Dendritic cell treated with granulocyte-macrophage colony-stimulating factor and Interleukin-4, amounts not matched to agents 40 ng/mL and 50 ng/mL, for 4 days (primary cell): Measurements from ENCODE around the gene EPS8L3.
"Not testable (repeated sequence)": the region's sequence is repeated elsewhere in the genome, so short reads cannot be mapped to it uniquely, and the experiment has no call there.

Source experiments
- H3K27ac Mint-ChIP-seq: one replicate; pipeline ENCODE4 v1.8.0; 2022; ENCODE audit warnings: mild to moderate bottlenecking, mixed read lengths
- H3K27me3 Mint-ChIP-seq: one replicate; pipeline ENCODE4 v1.8.0; 2022; ENCODE audit warnings: mild to moderate bottlenecking, mixed read lengths
- H3K36me3 Mint-ChIP-seq: one replicate; pipeline ENCODE4 v1.8.0; 2022; ENCODE audit warnings: low read depth, mixed read lengths
- H3K4me1 Mint-ChIP-seq: one replicate; pipeline ENCODE4 v1.8.0; 2022; ENCODE audit warnings: low read depth, mixed read lengths
- H3K4me3 Mint-ChIP-seq: one replicate; pipeline ENCODE4 v1.8.0; 2022; ENCODE audit warnings: mild to moderate bottlenecking, moderate library complexity, mixed read lengths
- H3K9me3 Mint-ChIP-seq: one replicate; pipeline ENCODE4 v1.8.0; 2022; ENCODE audit warnings: mixed read lengths
- intact Hi-C: fragments of 100-400 bp; cut with micrococcal nuclease; formaldehyde crosslinking; loops from one replicate; pipeline ENCODE4 v1.15.0; 2022

The EPS8L3 gene

GRCh38 chr1:109768335-109768650 is 4.6 kb upstream of the EPS8L3 start:
- intact Hi-C loops, result no loop called here
- H3K27ac Mint-ChIP-seq, result no peak overlapping the region

GRCh38 chr1:109767637-109768334 is 4.1 kb upstream of the EPS8L3 start:
- H3K4me1 Mint-ChIP-seq, result peaks cover 30% of the 10 kb centered on the region
- H3K27me3 Mint-ChIP-seq, result no peaks in the 10 kb centered on the region
- H3K36me3 Mint-ChIP-seq, result no peaks in the 10 kb centered on the region
- no peak overlapping the region for H3K27ac Mint-ChIP-seq
- no peaks in the 10 kb centered on the region for H3K9me3 Mint-ChIP-seq
- intact Hi-C loops, result no loop called here
- H3K4me3 Mint-ChIP-seq, result no peak overlapping the region

More at GRCh38 chr1:109768335-109768650, 4.6 kb upstream of the EPS8L3 start:
- Mint-ChIP-seq H3K36me3 (no peaks in the 10 kb centered on the region), H3K4me1 (peaks cover 25% of the 10 kb centered on the region), H3K4me3 (no peak overlapping the region), H3K9me3 (no peaks in the 10 kb centered on the region), H3K27me3 (no peaks in the 10 kb centered on the region)

GRCh38 chr1:109766991-109767636 is 3.4 kb upstream of the EPS8L3 start:
- H3K4me3 Mint-ChIP-seq, H3K27ac Mint-ChIP-seq, intact Hi-C loops, H3K27me3 Mint-ChIP-seq, H3K9me3 Mint-ChIP-seq, H3K36me3 Mint-ChIP-seq: not testable (repeated sequence)
- H3K4me1 Mint-ChIP-seq, result peaks cover 33% of the 10 kb centered on the region

- Mint-ChIP-seq H3K4me1 (peaks cover 32% of the 10 kb centered on the region), H3K4me3 (no peak overlapping the region), H3K9me3 (no peaks in the 10 kb centered on the region), H3K27me3 (no peaks in the 10 kb centered on the region), H3K27ac (no peak overlapping the region), H3K36me3 (no peaks in the 10 kb centered on the region)
- intact Hi-C loops, result no loop called here
Observed at GRCh38 chr1:109765896-109766615, 2.3 kb upstream of the EPS8L3 start.

- peaks cover 32% of the 10 kb centered on the region for H3K4me1 Mint-ChIP-seq
- no peak overlapping the region for H3K4me3 Mint-ChIP-seq
- no peak overlapping the region for H3K27ac Mint-ChIP-seq
- intact Hi-C loops, result no loop called here
- no peaks in the 10 kb centered on the region for H3K9me3 Mint-ChIP-seq
- H3K27me3 Mint-ChIP-seq, result no peaks in the 10 kb centered on the region
- H3K36me3 Mint-ChIP-seq, result no peaks in the 10 kb centered on the region
Observed at GRCh38 chr1:109765483-109765815, 1.7 kb upstream of the EPS8L3 start.

GRCh38 chr1:109764561-109765482 is 1.1 kb upstream of the EPS8L3 start:
- H3K4me1 Mint-ChIP-seq, result peaks cover 38% of the 10 kb centered on the region
- no peaks in the 10 kb centered on the region for H3K36me3 Mint-ChIP-seq
- H3K27ac Mint-ChIP-seq, result peak overlapping the region; percentile 68
- no peaks in the 10 kb centered on the region for H3K27me3 Mint-ChIP-seq
- H3K9me3 Mint-ChIP-seq, result no peaks in the 10 kb centered on the region
- H3K4me3 Mint-ChIP-seq, result no peak overlapping the region
- intact Hi-C loops, result no loop called here

- H3K27me3 Mint-ChIP-seq, result no peaks in the 10 kb centered on the region
- intact Hi-C loops, result no loop called here
- peaks cover 38% of the 10 kb centered on the region for H3K4me1 Mint-ChIP-seq
- peak overlapping the region; percentile 68 for H3K27ac Mint-ChIP-seq
- H3K4me3 Mint-ChIP-seq, result no peak overlapping the region
- H3K9me3 Mint-ChIP-seq, result no peaks in the 10 kb centered on the region
- no peaks in the 10 kb centered on the region for H3K36me3 Mint-ChIP-seq
Observed at GRCh38 chr1:109762821-109763645, 690 bp downstream of the EPS8L3 start.

- no peaks in the 10 kb centered on the region for H3K36me3 Mint-ChIP-seq
- H3K27ac Mint-ChIP-seq, result peak overlapping the region; percentile 68
- no peaks in the 10 kb centered on the region for H3K27me3 Mint-ChIP-seq
- H3K4me1 Mint-ChIP-seq, result peaks cover 38% of the 10 kb centered on the region
- no peaks in the 10 kb centered on the region for H3K9me3 Mint-ChIP-seq
- intact Hi-C loops, result no loop called here
- H3K4me3 Mint-ChIP-seq, result no peak overlapping the region
Observed at GRCh38 chr1:109762039-109762585, 1.6 kb downstream of the EPS8L3 start.

- Mint-ChIP-seq H3K27me3 (no peaks in the 10 kb centered on the region), H3K27ac (peak overlapping the region; percentile 31), H3K4me1 (peaks cover 38% of the 10 kb centered on the region), H3K36me3 (no peaks in the 10 kb centered on the region), H3K4me3 (no peak overlapping the region), H3K9me3 (no peaks in the 10 kb centered on the region)
- intact Hi-C loops, result no loop called here
Observed at GRCh38 chr1:109761227-109762038, 2.3 kb downstream of the EPS8L3 start.

GRCh38 chr1:109760581-109761226 is 3.0 kb downstream of the EPS8L3 start:
- no peaks in the 10 kb centered on the region for H3K9me3 Mint-ChIP-seq
- H3K27ac Mint-ChIP-seq, result peak overlapping the region; percentile 31
- H3K36me3 Mint-ChIP-seq, result no peaks in the 10 kb centered on the region
- H3K4me3 Mint-ChIP-seq, result no peak overlapping the region
- peaks cover 42% of the 10 kb centered on the region for H3K4me1 Mint-ChIP-seq
- no peaks in the 10 kb centered on the region for H3K27me3 Mint-ChIP-seq
- intact Hi-C loops, result no loop called here

- Mint-ChIP-seq H3K27me3 (no peaks in the 10 kb centered on the region), H3K27ac (peak overlapping the region; percentile 31), H3K36me3 (no peaks in the 10 kb centered on the region), H3K9me3 (no peaks in the 10 kb centered on the region), H3K4me3 (no peak overlapping the region), H3K4me1 (peaks cover 45% of the 10 kb centered on the region)
- intact Hi-C loops, result no loop called here
Observed at GRCh38 chr1:109759513-109760334, 4.0 kb downstream of the EPS8L3 start.
